Tibial nerve (tissue), 4 donors: ENCODE data around the gene SDCBP2. TPM values are rescaled to one million over a fixed set of nuclear protein-coding genes. Genes with fewer than 3 reads are reported as not detected.

Experiments
- DNase-seq, 2 donors: peaks; one replicate each; pipeline ENCODE4 v3.0.0-alpha.2; 2019; ENCODE audit warnings: low spot score in 2 of 2
- H3K27ac ChIP-seq, 4 donors: fragments of 200-600 bp; sonication (generic) in 3 of 4; one replicate each; pipeline ENCODE4 v1.5.1; 2017 to 2019; ENCODE audit warnings: mild to moderate bottlenecking in 1 of 4
- H3K27me3 ChIP-seq, 2 donors: fragments of 200-600 bp; sonication (generic) in 1 of 2; one replicate each; pipeline versions ENCODE4 v1.5.1 to v1.6.0; 2017 to 2019
- H3K36me3 ChIP-seq, 3 donors: fragments of 200-600 bp; sonication (generic); one replicate each; pipeline ENCODE4 v1.5.1; 2018 to 2019
- H3K4me1 ChIP-seq, 4 donors: fragments of 200-600 bp; sonication (generic) in 3 of 4; one replicate each; pipeline ENCODE4 v1.5.1; 2017 to 2019
- H3K4me3 ChIP-seq, 4 donors: fragments of 200-600 bp; sonication (generic) in 3 of 4; one replicate each; pipeline ENCODE4 v1.5.1; 2017 to 2019; ENCODE audit warnings: mild to moderate bottlenecking in 1 of 4, moderate library complexity in 1 of 4
- H3K9me3 ChIP-seq, 4 donors: fragments of 200-600 bp; sonication (generic) in 3 of 4; one replicate each; pipeline ENCODE4 v1.5.1; 2017 to 2019
- CTCF ChIP-seq, 5 experiments: fragments of 200-600 bp in 3 of 5; fragments of 450-650 bp in 2 of 5; sonication (generic) in 3 of 5; IDR thresholded peaks; one replicate each; pipeline ENCODE4 v1.5.1; 2016 to 2019; ENCODE audit warnings: antibody characterized with exemption in 5 of 5, mild to moderate bottlenecking in 3 of 5, moderate library complexity in 2 of 5
- EP300 ChIP-seq, 2 donors: sonication (generic); formaldehyde crosslinking; IDR thresholded peaks; one replicate each; pipeline ENCODE4 v1.6.1; 2017; ENCODE audit warnings: antibody characterized with exemption in 2 of 2, mild to moderate bottlenecking in 1 of 2
- POLR2A ChIP-seq, 2 donors: fragments of 450-650 bp; IDR thresholded peaks; one replicate each; pipeline ENCODE4 v1.6.1; 2017; ENCODE audit warnings: antibody characterized with exemption in 2 of 2, mild to moderate bottlenecking in 2 of 2, moderate library complexity in 2 of 2
- WGBS, 2 donors: methylation state at CpG; one replicate each; pipeline ENCODE4 v1.1.5; 2018; 5-methylcytosine and 5-hydroxymethylcytosine counted together
- total RNA-seq, 4 donors: library from RNA; depleted of rRNA; stranded (reverse); fragments of >200 nt; gene quantifications; one replicate each; pipeline ENCODE4 v1.1.0, GENCODE V29; 2016

The SDCBP2 gene
- total RNA-seq, 4 donors from 2014 or later = 1.9 to 4.2 (median 2.9) TPM

- TF ChIP-seq EP300 (IDR thresholded peaks at IDR 0.05) (no peak), CTCF (IDR thresholded peaks at IDR 0.05) (no peak), POLR2A (IDR thresholded peaks at IDR 0.05) (no peak)
- 52 to 56% methylated on average over 5 of the region's 5 CpGs for WGBS, 2 donors
- peak overlapping the region in 1 of 4 donors; percentile 53 for H3K27ac ChIP-seq
These were observed 37.7 kb downstream of the SDCBP2 start for GRCh38 chr20:1291191-1291741.

GRCh38 chr20:1287787-1288569 lies 41.0 kb downstream of the SDCBP2 start:
- H3K4me1 ChIP-seq = peaks cover 0 to 4% (median 0%) of the 10 kb centered on the region in 4 donors
- no peak for TF ChIP-seq POLR2A (IDR thresholded peaks at IDR 0.05)
- no peak for TF ChIP-seq CTCF (IDR thresholded peaks at IDR 0.05)
- no peak for TF ChIP-seq EP300 (IDR thresholded peaks at IDR 0.05)
- WGBS, 2 donors = 83% methylated on average over 11 of the region's 11 CpGs
- no peak for DNase-seq
- no peaks in the 10 kb centered on the region for H3K9me3 ChIP-seq
- no peak overlapping the region for H3K4me3 ChIP-seq
- no peaks in the 10 kb centered on the region for H3K27me3 ChIP-seq
- no peaks in the 10 kb centered on the region for H3K36me3 ChIP-seq
- no peak overlapping the region for H3K27ac ChIP-seq

More at GRCh38 chr20:1291191-1291741, 37.7 kb downstream of the SDCBP2 start:
- no peak for DNase-seq
- Histone ChIP-seq H3K27me3 (no peaks in the 10 kb centered on the region), H3K36me3 (no peaks in the 10 kb centered on the region), H3K4me1 (peaks cover 0 to 4% (median 0%) of the 10 kb centered on the region in 4 donors), H3K9me3 (no peaks in the 10 kb centered on the region), H3K4me3 (no peak overlapping the region)

GRCh38 chr20:1287306-1287705 lies 41.6 kb downstream of the SDCBP2 start:
- DNase-seq = no peak
- H3K36me3 ChIP-seq = no peaks in the 10 kb centered on the region
- no peaks in the 10 kb centered on the region for H3K9me3 ChIP-seq
- H3K4me1 ChIP-seq = peaks cover 0 to 4% (median 0%) of the 10 kb centered on the region in 4 donors
- H3K27me3 ChIP-seq = no peaks in the 10 kb centered on the region
- no peak for TF ChIP-seq POLR2A (IDR thresholded peaks at IDR 0.05)
- TF ChIP-seq EP300 (IDR thresholded peaks at IDR 0.05) = no peak
- no peak for TF ChIP-seq CTCF (IDR thresholded peaks at IDR 0.05)
- H3K4me3 ChIP-seq = no peak overlapping the region
- no peak overlapping the region for H3K27ac ChIP-seq
- 42 to 44% methylated on average over 1 of the region's 1 CpG for WGBS, 2 donors

- Histone ChIP-seq H3K4me1 (peaks cover 0 to 4% (median 0%) of the 10 kb centered on the region in 4 donors), H3K9me3 (no peaks in the 10 kb centered on the region), H3K36me3 (no peaks in the 10 kb centered on the region), H3K4me3 (no peak overlapping the region), H3K27ac (no peak overlapping the region), H3K27me3 (no peaks in the 10 kb centered on the region)
- TF ChIP-seq POLR2A (IDR thresholded peaks at IDR 0.05) = no peak
- TF ChIP-seq EP300 (IDR thresholded peaks at IDR 0.05) = no peak
- no peak for TF ChIP-seq CTCF (IDR thresholded peaks at IDR 0.05)
- WGBS, 2 donors = 78 to 79% methylated on average over 9 of the region's 9 CpGs
- no peak for DNase-seq
These were observed 42.5 kb downstream of the SDCBP2 start for GRCh38 chr20:1286267-1287024.
